GM18870 (cell line): ENCODE measurements around the gene KBTBD2.
"Not testable (repeated sequence)": the region's sequence is repeated elsewhere in the genome, so short reads cannot be mapped to it uniquely, and the experiment has no call there.

Source experiments
- ATAC-seq: cut with Tn5 transposase; IDR thresholded peaks from one replicate; pipeline ENCODE4 v1.9.1; 2021; ENCODE audit warnings: moderate library complexity; ENCODE audit not compliant: unreplicated experiment

KBTBD2 gene

DNA sequence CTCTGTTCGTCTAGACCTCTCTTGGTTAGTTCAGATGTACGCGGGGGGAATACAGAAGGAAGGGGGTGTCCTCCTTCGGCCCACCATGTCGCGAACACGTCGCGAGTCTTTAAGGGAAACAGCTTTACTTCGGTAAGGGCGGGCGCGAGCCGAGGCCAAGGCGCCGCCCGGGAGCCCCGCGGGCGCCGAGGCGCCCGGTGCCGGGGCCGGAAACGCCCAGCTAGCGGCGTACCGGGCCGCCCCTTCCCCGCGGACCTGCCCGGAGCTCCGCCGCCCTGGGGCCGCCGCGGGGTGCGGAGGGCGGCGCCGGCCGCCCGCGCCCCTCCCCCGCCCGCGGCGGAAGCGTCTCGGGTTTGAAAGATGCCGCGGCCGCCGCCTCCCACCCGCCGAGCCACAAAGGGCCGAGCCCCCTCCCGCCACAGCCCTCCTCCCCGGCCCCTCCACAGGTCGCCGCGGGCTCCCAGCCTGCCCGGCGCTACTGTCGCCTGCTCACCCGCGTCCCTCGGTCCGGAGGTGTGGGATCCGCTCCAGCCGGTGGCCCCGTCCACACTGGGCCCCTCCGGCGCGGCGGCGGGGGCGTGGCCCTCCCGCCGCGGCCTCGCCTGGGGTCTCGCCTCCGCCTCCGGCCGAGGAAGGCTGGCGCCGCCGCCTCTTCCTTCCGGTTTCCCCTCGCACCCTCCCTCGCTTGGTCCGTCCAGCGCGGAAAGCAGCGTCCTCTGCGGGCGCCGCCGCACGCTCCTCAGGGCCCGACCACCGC, at the start of gene KBTBD2:
TSS of gene KBTBD2 (minus strand) at position 718 of the 757 bp plus-strand sequence. CDS start 12,156 bp downstream, outside the sequence.
- ATAC-seq = peak; percentile 44

DNA sequence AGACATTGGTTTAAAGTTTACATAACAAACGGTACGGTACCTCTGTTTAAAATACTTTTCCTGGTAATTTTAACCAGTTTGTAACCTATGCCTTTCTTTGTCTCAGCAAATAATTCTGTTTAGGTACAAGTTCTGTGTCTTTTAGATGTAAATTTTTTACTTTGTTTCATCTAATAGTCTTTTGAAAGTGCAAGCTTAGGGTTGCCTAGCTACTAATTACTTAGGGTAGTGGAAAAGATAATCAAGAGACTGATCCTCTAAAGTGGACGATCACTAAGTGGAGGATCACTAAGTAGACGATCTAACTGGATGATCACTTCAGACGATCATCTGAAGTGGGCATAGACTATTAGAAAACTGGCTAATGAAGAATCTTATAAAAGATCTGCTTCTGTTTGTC, 49.6 kb upstream of the KBTBD2 start:
- ATAC-seq = no peak

DNA sequence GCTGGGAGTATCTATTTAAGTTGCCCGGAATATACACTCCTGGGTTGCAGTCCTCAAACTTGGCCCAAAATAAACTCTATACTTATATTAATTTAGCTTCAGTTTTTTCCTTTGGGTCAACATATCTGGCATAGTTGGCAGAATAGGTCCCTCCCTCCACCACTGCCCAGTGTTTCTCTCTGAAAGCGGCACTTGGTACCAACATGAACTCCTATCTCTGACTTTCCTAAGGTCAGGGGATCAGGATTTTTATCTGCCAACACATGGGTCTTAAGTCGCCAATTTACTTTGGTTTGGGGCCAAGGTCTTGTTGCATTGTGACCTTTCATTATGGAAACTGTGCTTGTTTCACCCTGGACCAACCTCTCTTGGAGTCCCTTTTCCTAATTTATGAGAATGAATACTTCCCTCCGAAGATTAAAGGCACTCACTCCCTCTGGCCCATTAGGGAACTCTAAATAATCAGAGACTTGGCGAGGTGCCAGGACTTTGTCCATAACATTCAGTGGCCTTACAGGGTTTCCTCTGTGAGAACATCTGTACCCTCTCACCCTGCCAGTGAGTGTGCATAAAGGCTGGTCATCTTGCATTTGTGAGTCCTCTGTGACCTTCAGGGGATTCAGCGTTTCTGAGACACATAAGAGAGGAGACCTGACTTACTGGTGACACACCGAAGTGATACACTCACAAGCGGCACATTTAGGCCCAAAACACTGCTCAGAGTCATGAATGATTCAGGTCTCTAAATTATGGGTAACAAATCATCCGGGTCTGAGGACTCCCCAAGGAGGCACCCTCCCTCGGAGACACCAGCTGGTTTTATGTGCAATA, 46.0 kb upstream of the KBTBD2 start:
- no peak for ATAC-seq

DNA sequence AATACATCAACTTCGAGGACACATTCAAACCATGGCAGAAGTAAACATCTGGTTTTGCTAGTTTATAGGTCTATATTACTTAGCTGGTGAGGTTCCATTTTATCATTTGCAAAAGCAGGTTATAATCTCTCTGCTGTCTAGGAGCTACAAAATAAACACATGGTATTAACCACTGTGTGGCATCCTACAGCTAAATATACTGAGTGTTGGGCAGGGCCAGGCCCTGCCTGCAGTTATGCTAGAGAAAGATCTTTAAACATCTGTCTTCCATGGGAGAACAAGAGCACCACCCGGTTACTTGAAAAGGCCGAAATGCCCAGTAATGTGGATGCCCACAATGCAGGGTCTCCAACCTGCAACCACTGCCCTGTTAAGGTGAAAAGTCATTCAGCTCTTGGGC, 45.1 kb upstream of the KBTBD2 start:
- no peak for ATAC-seq

DNA sequence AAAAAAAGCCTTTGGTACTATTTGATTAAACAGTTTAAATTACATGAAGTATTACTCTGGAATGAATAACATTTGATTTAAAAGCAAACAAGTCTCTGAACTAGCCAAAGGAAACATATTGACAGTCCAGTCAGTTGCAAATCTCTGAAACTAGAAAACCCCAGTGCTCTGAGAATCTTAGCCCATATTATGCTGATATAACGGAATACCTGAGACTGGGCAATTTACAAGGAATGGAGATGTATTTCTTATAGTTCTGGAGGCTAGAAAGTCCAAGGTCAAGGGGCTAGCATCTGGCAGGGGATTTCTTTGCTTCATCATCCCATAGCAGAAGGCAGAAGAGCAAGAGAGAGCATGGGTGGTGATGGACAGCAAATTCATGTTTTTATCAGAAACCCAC, 44.0 kb upstream of the KBTBD2 start:
- no peak for ATAC-seq

DNA sequence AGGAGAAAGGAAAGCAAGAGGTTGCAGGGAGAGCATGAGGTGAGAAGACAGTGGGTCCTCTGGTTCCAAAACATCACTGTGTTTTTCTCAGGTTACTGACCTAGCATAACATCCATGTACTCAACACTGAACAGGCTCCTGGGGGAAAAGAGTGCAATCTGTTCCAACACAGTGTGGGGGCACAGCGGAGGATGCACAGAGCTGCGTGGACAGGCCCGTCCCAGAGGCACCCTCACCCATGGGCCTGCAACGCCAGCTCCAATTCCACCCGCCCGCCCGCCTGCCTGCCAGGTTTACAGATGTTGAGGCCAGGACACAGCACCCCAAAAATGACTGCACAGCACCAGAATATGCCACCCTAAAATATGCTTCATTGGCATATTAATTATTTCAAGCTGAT, 38.8 kb upstream of the KBTBD2 start:
- ATAC-seq = no peak

DNA sequence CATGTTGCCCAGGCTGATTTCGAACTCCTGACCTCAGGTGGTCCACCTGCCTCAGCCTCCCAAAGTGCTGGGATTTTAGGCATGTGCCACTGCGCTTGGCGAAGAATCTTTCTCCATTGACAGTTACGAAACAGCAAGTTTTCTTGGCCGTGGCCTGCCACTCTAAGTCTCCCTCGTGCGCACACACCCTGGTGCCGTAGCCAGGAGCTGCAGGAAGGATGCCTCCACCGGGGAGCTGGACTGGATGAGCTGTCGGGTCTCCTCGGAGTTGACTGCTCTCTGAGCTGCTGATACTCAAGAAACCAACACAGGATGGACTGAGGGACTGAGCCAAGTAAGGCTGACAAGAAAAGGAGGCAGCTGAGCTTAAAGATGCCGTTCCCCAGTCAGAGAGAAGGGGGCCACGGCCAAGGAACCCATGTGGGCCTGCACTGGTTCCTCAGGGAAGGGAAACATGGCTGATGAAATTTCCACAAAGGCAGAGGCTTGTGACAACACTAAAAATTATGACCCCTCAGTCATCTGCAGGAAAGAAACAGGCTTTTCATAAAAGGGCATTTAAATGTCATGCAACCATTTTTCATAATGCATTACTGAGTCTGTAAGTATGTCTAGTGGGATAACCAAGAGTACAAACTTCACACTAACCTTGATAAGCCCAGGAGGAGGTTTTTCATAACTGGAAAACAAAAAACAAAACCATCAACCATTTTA, 38.0 kb upstream of the KBTBD2 start:
- no peak for ATAC-seq

DNA sequence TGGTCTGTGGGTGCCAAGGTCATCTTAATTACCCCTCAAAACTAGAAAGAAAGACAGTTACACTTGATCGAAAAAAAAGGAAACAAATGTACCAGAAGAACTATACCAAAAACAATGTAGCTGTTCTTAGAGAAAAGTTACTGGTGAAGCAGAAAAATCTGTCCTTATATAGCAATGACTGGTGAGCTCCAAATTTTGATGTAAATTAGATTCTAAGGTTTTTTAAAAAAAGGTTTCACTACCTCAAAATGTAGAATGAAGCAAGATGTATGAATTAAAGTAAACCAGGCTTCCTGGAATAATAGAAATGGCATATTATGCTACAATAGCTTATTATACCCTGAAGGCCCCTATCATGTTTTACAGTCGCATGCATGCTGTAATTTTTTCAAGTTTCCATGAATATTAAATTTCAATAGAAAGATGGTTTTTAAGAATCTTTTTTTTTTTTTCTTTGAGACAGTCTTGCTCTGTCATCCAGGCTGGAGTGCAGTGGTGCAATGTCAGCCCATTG, 37.3 kb upstream of the KBTBD2 start:
- ATAC-seq = no peak

DNA sequence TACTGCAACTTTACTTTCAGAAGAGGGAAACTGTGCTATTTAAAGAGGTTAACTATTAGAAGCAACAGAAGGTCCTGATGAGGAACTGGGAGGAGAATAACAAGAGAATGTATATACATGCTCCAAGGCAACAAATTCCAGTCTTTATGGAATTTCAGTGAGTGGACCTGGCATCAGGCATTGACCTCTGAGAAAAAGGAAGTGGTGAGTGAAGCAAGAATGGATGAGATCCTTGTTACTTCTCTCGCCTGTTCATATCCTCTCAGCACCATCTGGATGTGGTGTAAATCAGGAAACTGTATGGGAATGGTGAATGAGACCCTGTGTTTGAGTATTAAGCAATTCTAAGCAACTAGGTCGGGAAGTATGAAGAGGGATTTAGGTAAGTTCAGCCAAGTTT, 30.3 kb upstream of the KBTBD2 start:
- no peak for ATAC-seq

DNA sequence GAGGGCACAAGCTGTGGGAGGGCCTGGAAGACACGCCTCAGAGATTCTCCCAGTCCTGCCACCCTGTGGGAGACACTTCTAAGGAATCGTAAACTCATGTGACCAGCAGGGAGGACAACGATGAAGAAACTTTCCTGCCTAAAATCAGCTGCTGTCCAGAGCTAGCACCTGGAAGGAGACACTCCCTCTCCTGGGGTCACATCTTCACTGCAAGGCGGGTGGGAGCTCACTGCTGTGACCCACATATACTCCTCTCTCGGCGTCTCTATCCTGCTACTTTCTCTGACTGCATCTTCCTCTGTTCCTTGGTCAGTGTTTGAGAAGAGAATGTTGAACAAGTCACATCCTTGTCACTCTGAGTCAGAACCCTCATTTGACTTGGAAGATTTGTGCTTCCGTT, 25.4 kb upstream of the KBTBD2 start:
- ATAC-seq = not testable (repeated sequence)

DNA sequence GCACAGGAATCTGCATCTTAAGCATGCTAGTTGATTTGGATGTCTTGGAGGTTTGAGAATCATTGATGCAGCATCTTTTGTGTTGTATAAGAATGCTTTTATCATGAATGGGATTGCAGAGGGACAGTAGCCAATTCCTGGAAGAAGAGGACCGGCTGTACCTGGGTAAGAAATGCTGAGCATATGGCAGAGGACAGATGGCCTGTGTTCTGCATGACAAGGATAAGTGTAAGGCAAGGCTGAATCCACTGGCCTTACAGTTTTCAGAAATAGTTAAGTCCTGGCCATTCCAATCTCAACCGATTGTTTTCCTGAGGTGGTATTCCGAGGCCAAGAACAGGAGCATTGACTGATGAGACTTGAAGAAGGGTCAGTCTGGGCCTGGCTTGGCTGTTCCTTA, 24.4 kb upstream of the KBTBD2 start:
- ATAC-seq = no peak

DNA sequence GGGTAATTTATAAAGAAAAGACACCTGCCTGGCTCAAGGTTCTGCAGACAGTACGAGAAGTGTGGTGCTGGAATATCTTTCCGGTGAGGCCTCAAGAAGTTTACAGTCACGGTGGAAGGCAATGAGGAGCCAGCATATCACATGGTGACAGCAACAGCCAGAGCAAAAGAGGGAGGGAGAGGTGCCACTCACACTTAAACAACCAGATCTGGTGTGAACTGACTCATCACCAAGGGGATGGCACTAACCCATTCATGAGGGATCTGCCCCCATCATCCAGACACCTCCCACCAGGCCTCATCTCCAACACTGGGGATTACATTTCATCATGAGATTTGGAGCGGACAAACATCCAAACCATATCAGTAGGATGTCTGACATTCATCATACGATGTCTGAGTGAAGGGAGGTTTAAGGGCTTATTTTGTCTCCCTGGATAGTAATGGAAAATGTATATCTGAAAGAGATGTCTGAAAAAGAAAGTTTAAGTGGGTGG, 23.5 kb upstream of the KBTBD2 start:
- ATAC-seq = no peak

DNA sequence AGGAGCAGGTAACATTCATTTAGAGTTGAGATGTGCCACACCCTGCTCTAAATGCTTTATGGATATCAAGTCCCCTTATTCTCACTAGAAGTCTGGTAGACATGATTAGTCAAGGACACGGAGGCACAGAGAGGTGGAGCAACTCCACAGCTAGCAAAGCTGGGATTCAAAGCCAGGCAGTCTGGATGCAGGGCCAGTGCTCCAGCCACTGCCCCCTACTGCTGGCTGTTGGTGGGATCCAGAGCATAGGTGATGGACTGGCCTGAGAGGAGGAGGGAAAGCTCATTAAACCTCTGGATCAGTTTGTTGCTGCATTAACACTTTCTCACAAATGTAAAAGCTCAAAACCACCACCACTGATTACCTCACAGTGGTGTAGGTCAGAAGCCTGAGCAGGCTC, 22.6 kb upstream of the KBTBD2 start:
- ATAC-seq = no peak

DNA sequence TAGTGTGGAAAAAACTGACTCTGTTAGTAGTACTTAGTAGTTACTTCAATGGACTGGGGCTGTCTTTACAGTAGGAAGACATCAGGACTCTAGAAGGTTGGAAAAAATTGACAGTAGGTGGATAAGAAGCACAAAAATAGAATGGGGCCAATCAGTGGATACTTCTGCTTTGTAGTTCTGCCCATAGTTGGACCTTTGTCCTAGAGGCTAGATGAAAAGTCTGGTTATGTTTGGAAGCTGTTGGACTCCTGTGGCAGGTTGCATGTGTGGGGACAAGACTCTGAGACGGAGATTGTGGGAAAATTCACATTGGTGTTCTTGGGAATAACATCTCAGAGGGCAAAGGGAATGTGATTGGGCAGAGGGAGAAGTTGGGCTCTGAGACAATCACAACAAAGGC, 18.6 kb upstream of the KBTBD2 start:
- ATAC-seq = no peak

DNA sequence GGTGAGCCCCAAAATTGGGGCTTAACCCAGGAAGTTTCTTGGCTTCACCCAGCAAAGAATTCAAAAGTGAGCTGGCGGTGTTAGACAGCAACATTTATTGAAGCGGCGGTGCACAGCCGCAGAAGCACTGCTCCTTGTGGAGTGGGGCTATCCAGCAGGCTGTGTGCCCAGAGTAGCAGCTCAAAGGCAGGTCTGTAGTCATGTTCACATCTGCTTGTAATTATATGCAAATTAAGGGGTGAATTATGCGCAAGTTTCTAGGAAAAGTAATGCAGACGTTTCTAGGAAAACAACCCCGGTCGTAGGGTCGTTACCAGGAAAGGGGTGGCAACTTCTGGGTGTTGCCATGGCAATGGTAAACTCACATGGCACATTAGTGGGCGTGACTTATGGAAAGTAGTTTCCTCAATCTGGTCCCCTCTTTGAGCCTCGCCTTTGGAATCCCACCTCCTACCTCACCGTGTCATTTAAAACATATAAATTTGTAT, 13.7 kb upstream of the KBTBD2 start:
- no peak for ATAC-seq

DNA sequence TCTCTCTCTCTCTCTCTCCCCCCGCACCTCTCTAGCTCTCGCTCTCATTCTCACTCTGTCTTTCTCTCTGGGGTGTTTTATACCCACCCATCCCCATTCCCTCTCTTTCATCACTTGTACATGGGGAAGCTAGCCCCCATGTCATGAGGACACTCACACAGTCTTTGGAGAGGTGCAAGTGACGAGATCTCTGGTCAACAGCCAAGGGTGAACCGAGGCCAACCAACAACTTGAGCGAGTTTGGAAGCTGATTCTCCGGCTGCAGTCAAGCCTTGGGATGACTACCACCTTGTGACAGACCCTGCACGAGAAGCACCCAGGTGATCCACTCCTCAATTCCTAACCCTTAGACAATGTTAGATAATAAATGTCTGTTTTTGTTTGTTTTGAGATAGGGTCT, 10.1 kb upstream of the KBTBD2 start:
- no peak for ATAC-seq

DNA sequence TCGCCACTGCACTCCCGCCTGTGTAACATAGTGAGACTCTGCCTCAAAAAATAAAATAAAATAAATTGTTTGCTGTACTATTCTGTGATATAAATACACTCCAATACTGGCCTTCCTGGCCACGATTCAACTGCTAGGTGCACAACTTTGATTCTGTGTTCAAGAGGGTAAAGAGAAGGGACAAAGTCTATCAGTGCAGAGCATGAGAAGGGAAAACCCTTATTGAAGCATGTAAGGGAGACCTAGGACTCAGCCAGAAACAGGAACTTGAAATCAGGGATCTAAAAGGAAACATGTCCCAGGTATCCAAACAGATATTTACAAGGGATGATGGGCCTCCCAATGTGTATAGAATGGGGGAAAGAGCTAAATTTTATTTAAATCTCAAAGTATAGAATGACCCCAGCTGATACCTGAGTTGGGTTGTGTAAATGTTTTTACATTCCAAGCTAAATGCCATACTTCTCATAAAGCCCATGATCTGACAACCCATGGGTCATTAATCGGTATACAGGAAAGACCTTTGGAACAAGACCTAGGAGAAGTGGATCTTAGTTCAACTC, 9.0 kb upstream of the KBTBD2 start:
- ATAC-seq = no peak

DNA sequence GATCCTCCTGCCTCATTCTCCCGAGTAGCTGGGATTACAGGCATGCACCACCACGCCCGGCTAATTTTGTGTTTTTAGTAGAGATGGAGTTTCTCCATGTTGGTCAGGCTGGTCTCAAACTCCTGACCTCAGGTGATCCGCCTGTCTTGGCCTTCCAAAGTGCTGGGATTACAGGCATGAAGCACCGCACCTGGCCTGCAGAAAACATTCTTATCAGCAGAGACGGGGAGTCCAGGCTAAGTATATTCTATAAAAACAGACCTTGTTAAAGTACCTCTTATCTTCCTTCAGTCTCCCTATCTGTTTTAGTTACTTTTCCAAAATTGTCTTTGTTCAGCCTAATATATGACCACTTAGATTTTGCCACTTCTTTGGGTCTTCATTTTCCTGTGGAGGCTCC, 5.8 kb upstream of the KBTBD2 start:
- not testable (repeated sequence) for ATAC-seq

DNA sequence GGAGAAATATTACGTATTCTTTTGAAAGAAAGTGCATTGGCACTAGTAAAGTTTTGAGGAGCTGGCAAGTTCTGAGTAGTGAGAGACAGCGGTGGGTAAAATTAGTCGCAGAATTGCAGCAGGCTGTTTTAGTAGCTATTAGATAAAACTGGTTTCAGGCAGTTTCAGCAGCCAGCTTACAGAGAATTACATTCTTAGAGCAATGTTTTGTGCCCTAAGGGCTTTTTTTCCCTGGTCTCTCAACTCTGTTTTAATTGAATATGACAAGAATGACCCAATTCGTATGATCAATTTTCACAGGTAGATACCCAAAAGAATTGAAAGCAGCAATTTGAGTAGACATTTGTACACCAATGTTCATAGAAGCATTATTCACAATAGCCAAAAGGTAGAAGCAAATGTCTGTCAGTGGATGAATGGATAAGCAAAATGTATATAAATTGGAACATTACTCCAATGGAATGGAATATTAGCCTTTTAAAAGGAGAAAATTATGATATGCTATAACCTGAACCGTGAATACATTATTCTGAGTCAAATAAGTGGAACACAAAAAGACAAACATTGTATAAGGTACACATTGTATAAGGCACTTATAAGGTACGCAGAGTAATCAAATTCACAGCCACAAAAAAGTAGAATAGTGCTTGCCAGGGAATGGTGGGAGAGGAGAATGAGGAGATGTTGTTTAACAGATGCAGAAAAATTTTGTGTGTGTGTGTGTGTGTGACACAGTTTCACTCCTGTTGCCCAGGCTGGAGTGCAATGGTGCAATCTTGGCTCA, 5.2 kb upstream of the KBTBD2 start:
- no peak for ATAC-seq

DNA sequence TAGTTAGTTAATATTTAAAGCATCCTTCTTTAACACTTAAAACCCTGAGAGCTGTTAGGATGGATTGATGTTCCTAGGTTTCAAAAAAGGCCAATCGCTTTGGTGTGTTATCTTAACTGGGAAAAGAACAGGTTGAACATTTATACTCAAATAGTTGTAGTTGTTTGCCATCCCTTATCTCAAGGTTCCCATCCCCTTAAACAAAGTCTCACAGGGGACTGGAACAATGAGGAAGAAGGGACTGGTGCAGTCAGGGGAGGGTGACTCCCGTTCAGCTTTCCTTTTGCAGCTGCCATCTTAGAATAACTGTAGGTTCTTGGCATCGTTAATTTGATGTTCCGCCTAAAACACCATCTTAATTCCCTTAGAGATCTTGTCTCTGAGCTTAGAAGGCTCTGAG, 2.6 kb upstream of the KBTBD2 start:
- no peak for ATAC-seq
